ENCODE results near the gene C8G. TPM values are rescaled to one million over a fixed set of nuclear protein-coding genes. Genes with fewer than 3 reads are reported as not detected.
A peak's percentile ranks its signal among the peaks of the same experiment; 100 is the strongest.

The C8G gene
- total and polyA plus RNA-seq, 9 of the 15 experiments (the other 6 are each of a cell fraction or from before 2014, with no cell fraction given), result 0.35 to 5.9 (median 2.7) TPM; not detected in 2

GRCh38 chr9:136944519-136945332 is at the start of gene C8G, which contains the start of gene FBXW5 (continued):
- TF ChIP-seq E2F4 (CRISPR knock-in tag; IDR thresholded peaks at IDR 0.05; ENCODE audit: low read depth), result no peak
- no peak for TF ChIP-seq COPS2 (conservative IDR thresholded peaks at IDR 0.05)
- TF ChIP-seq RCOR1 (IDR thresholded peaks at IDR 0.05; ENCODE audit: borderline replicate concordance in 1 of 2, low read depth in 2 of 2, low read length in 2 of 2), result peak in 1 of 2 experiments; percentile 34; a peak in 2 of 4 replicates
- TF ChIP-seq SRSF3 (IDR thresholded peaks at IDR 0.05; ENCODE audit: insufficient read depth, low read length), result no peak
- TF ChIP-seq ZNF830 (CRISPR knock-in tag; IDR thresholded peaks at IDR 0.05), result no peak
- no peak for TF ChIP-seq FOXJ3 (CRISPR knock-in tag; IDR thresholded peaks at IDR 0.05)
- TF ChIP-seq, protein P1, sequence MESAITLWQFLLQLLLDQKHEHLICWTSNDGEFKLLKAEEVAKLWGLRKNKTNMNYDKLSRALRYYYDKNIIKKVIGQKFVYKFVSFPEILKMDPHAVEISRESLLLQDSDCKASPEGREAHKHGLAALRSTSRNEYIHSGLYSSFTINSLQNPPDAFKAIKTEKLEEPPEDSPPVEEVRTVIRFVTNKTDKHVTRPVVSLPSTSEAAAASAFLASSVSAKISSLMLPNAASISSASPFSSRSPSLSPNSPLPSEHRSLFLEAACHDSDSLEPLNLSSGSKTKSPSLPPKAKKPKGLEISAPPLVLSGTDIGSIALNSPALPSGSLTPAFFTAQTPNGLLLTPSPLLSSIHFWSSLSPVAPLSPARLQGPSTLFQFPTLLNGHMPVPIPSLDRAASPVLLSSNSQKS (CRISPR knock-in tag; IDR thresholded peaks at IDR 0.05), result no peak
- TF ChIP-seq CEBPB (tag; IDR thresholded peaks at IDR 0.05), result no peak
- peak in 2 of 3 experiments; percentile 77 to 85 for TF ChIP-seq YY1 (IDR thresholded peaks at IDR 0.05; ENCODE audit: borderline replicate concordance in 1 of 3, control insufficient read depth in 1 of 3, extremely low read depth in 1 of 3, insufficient read depth in 3 of 3, insufficient read length in 1 of 3, insufficient replicate concordance in 2 of 3, low read depth in 1 of 3, low read length in 2 of 3)
- peak; percentile 76 for TF ChIP-seq HCFC1 (IDR thresholded peaks at IDR 0.05; ENCODE audit: low read depth, low read length)
- TF ChIP-seq ZNF174 (CRISPR knock-in tag; IDR thresholded peaks at IDR 0.05), result no peak
- TF ChIP-seq ZNF324 (CRISPR knock-in tag; IDR thresholded peaks at IDR 0.05), result peak; percentile 56; the same call in 1 of the 2 replicates
- TF ChIP-seq ZNF717 (CRISPR knock-in tag; IDR thresholded peaks at IDR 0.05), result no peak
- TF ChIP-seq NR1H2 (CRISPR knock-in tag; IDR thresholded peaks at IDR 0.05), result 0 out of 2 replicates have a peak, but pooled peaks have one; percentile 72
- no peak for TF ChIP-seq BRF1 (IDR thresholded peaks at IDR 0.05; ENCODE audit: borderline replicate concordance, extremely low read depth, insufficient read length)
- TF ChIP-seq ESRRA (IDR thresholded peaks at IDR 0.05; ENCODE audit: borderline replicate concordance, low read depth), result peak; percentile 91
- TF ChIP-seq, protein P2, sequence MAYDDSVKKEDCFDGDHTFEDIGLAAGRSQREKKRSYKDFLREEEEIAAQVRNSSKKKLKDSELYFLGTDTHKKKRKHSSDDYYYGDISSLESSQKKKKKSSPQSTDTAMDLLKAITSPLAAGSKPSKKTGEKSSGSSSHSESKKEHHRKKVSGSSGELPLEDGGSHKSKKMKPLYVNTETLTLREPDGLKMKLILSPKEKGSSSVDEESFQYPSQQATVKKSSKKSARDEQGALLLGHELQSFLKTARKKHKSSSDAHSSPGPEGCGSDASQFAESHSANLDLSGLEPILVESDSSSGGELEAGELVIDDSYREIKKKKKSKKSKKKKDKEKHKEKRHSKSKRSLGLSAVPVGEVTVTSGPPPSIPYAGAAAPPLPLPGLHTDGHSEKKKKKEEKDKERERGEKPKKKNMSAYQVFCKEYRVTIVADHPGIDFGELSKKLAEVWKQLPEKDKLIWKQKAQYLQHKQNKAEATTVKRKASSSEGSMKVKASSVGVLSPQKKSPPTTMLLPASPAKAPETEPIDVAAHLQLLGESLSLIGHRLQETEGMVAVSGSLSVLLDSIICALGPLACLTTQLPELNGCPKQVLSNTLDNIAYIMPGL (CRISPR knock-in tag; IDR thresholded peaks at IDR 0.05), result peak; percentile 12; the same call in 1 of the 2 replicates
- peak in 1 of 2 experiments; percentile 32; a peak in 1 of 4 replicates for TF ChIP-seq SRF (CRISPR knock-in tag; IDR thresholded peaks at IDR 0.05)
- no peak for TF ChIP-seq PPARD (CRISPR knock-in tag; IDR thresholded peaks at IDR 0.05)
- 0 out of 2 replicates have a peak, but pooled peaks have one; percentile 17 for TF ChIP-seq SREBF1 (IDR thresholded peaks at IDR 0.05; ENCODE audit: borderline replicate concordance, low read depth, low read length)
- TF ChIP-seq ZNF512 (tag; IDR thresholded peaks at IDR 0.05), result no peak
- TF ChIP-seq ZNF347 (CRISPR knock-in tag; IDR thresholded peaks at IDR 0.05; ENCODE audit: low read depth), result no peak
